Ishikawa (cell line): ENCODE results near the gene NOL4L.

ENCODE experiments used
- CEBPB ChIP-seq: IDR thresholded peaks from 2 replicates; pipeline ENCODE4 v1.6.1; 2012
- CREB1 ChIP-seq: IDR thresholded peaks from 2 replicates; pipeline ENCODE4 v1.6.1; 2012; ENCODE audit warnings: low read depth
- EGR1 ChIP-seq: IDR thresholded peaks from 2 replicates; pipeline ENCODE4 v1.6.1; 2012
- EP300 ChIP-seq: IDR thresholded peaks from 2 replicates; pipeline ENCODE4 v1.6.1; 2012; ENCODE audit warnings: borderline replicate concordance
- FOXM1 ChIP-seq: IDR thresholded peaks from 2 replicates; pipeline ENCODE4 v1.6.1; 2012; ENCODE audit warnings: low read depth, borderline replicate concordance
- MAX ChIP-seq: IDR thresholded peaks from 2 replicates; pipeline ENCODE4 v1.6.1; 2012
- NFIC ChIP-seq: IDR thresholded peaks from 2 replicates; pipeline ENCODE4 v1.6.1; 2012
- RAD21 ChIP-seq: IDR thresholded peaks from 2 replicates; pipeline ENCODE4 v1.6.1; 2012; ENCODE audit warnings: low read depth
- REST ChIP-seq: IDR thresholded peaks from 2 replicates; pipeline ENCODE4 v1.6.1; 2012; ENCODE audit warnings: low read depth, mild to moderate bottlenecking
- TAF1 ChIP-seq: IDR thresholded peaks from 2 replicates; pipeline ENCODE4 v1.6.1; 2012; ENCODE audit warnings: low read depth, mild to moderate bottlenecking
- TCF12 ChIP-seq: IDR thresholded peaks from 2 replicates; pipeline ENCODE4 v1.6.1; 2012; ENCODE audit warnings: low read depth
- TEAD4 ChIP-seq: IDR thresholded peaks from 2 replicates; pipeline ENCODE4 v1.6.1; 2012
- USF1 ChIP-seq: IDR thresholded peaks from 2 replicates; pipeline ENCODE4 v1.6.1; 2012
- YY1 ChIP-seq: IDR thresholded peaks from 2 replicates; pipeline ENCODE4 v1.6.1; 2012; ENCODE audit warnings: low read depth
- ZBTB7A ChIP-seq: IDR thresholded peaks from 2 replicates; pipeline ENCODE4 v1.6.1; 2012; ENCODE audit warnings: low read depth

Gene NOL4L

DNA sequence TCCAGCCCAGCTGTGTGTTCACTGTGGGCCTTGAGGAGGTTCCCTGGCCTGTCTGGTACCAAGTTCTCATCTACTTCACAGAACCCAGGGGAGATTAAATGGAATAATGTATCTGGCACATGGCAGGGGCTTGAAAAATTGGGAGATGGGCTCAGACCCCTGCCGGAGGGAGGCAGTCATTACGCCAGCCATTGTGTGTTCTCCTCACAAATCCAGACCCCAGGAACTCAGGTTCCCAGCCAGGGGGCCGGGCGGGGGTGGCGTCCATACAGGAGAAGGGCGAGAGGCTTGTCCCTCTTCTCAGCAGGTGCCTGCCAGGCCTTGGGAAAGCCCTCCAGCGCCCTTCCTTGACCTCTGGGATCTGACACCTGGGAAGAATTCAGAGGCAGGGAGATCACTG lies 8.1 kb downstream of the NOL4L start:
- TF ChIP-seq TEAD4: no peak
- no peak for TF ChIP-seq TCF12
- TF ChIP-seq TAF1: no peak
- TF ChIP-seq EGR1: no peak
- TF ChIP-seq RAD21: no peak
- TF ChIP-seq MAX: no peak

DNA sequence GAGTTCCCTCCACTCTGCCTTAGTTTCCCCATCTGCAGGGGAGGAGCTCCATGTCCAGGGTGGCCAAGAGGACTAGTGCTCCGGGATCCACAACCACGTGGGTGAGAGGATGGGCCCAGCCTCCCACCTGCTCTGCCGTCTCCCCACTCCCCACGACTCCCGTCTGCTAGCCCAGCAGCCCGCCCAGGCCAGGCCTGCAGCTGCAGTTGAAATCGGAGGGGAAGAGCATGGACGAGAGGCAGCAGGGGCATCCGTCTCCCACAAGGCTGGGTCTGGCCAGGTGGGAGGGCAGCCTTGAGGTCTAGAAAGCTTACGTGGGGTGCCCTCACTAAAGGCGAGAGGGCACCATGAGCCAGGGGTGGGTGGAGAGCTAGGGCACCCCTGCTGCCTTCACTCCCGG lies 8.6 kb downstream of the NOL4L start:
- TF ChIP-seq TCF12 (no peak), YY1 (no peak), NFIC (no peak), USF1 (no peak), RAD21 (no peak), TEAD4 (no peak), MAX (no peak), TAF1 (no peak), EP300 (no peak), CREB1 (no peak), EGR1 (no peak), REST (no peak), FOXM1 (no peak), CEBPB (no peak), ZBTB7A (no peak)

- TF ChIP-seq MAX (no peak), NFIC (no peak), FOXM1 (no peak), YY1 (no peak), CREB1 (no peak), EGR1 (no peak), ZBTB7A (no peak), CEBPB (no peak), RAD21 (no peak), TEAD4 (no peak), TAF1 (no peak)
These were observed 9.3 kb downstream of the NOL4L start for GRCh38 chr20:32575805-32576204.

GRCh38 chr20:32575227-32575581 lies 9.9 kb downstream of the NOL4L start:
- no peak for TF ChIP-seq TEAD4
- no peak for TF ChIP-seq YY1
- TF ChIP-seq EP300: no peak
- no peak for TF ChIP-seq REST
- TF ChIP-seq TAF1: no peak
- no peak for TF ChIP-seq NFIC
- no peak for TF ChIP-seq CEBPB
- TF ChIP-seq RAD21: no peak
- TF ChIP-seq FOXM1: no peak
- TF ChIP-seq EGR1: no peak
- TF ChIP-seq MAX: no peak
- no peak for TF ChIP-seq CREB1
- TF ChIP-seq USF1: no peak
- no peak for TF ChIP-seq TCF12
- TF ChIP-seq ZBTB7A: no peak

- no peak for TF ChIP-seq ZBTB7A
- no peak for TF ChIP-seq RAD21
- TF ChIP-seq TCF12: no peak
These were observed 10.6 kb downstream of the NOL4L start for GRCh38 chr20:32574296-32575226.
